ENCODE data around the gene ORMDL1. TPM values are rescaled to one million over a fixed set of nuclear protein-coding genes. Genes with fewer than 3 reads are reported as not detected.
A peak's percentile ranks its signal among the peaks of the same experiment; 100 is the strongest.

The ORMDL1 gene
- total RNA-seq, 4 donors from 2014 or later, result 27.5 to 133 (median 86.5) TPM

GRCh38 chr2:189794310-189794709 is 10.2 kb upstream of the ORMDL1 start:
- intact Hi-C loops (cut with DNase I; ENCODE audit: low total_unique reads), result no loop called here
- in situ Hi-C loops (cut with MboI; ENCODE audit: low pct_ligation_motif_present in 1 of 4, low pct_unique_long_range_greater_than_20kb in 1 of 4, low sequenced_read_pairs in 3 of 4), result loop anchor here in 1 of 4 donors (25.0 kb wide), 1 partner anchor 132 kb away; the partner anchor contains the start of genes ANKAR and ASNSD1
- H3K4me3 ChIP-seq, result no peak overlapping the region
- TF ChIP-seq EP300 (IDR thresholded peaks at IDR 0.05; ENCODE audit: low read depth) (no peak), POLR2AphosphoS5 (IDR thresholded peaks at IDR 0.05) (no peak), POLR2A (IDR thresholded peaks at IDR 0.05) (no peak), CTCF (IDR thresholded peaks at IDR 0.05) (no peak)
- no peaks in the 10 kb centered on the region for H3K9me3 ChIP-seq
- 90 to 100% methylated on average over 1 of the region's 1 CpG for WGBS, 2 donors (ENCODE audit: low coverage in 1 of 2)
- H3K4me1 ChIP-seq, result no peaks in the 10 kb centered on the region
- DNase-seq, result no peak
- no peaks in the 10 kb centered on the region for H3K27me3 ChIP-seq
- no peak overlapping the region for H3K27ac ChIP-seq
- H3K36me3 ChIP-seq, result peaks cover 0 to 17% (median 2%) of the 10 kb centered on the region in 4 donors

DNA sequence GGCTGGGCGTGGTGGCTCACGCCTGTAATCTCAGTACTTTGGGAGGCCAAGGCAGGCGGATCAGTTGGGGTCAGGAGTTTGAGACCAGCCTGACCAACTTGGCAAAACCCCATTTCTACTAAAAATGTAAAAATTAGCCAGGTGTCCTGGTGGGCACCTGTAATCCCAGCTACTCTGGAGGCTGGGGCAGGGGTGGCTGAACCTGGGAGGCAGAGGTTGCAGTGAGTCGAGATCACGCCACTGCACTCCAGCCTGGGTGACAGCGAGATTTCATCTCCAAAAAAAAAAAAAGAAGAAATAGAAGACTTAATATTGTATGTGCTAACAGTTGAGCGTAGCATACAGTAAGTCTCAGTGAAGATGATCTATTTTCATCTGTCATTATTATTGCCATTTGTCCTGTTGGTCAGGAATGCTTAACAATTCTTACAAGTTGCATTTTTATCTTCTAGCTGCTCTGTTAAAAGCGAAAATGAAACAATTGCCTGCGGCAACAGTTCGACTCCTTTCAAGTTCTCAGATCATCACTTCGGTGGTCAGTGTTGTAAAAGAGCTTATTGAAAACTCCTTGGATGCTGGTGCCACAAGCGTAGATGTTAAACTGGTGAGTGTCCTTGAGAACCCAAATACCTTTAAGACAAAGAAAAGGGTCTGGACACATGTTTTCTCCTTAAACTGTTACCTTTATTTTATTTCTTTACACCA is 7.4 kb upstream of the ORMDL1 start:
- H3K27ac ChIP-seq, result no peak overlapping the region
- in situ Hi-C loops (cut with MboI; ENCODE audit: low pct_ligation_motif_present in 1 of 4, low pct_unique_long_range_greater_than_20kb in 1 of 4, low sequenced_read_pairs in 3 of 4), result loop anchor here in 1 of 4 donors (25.0 kb wide), 1 partner anchor 129 kb away; the partner anchor contains the start of genes ANKAR and ASNSD1
- H3K4me1 ChIP-seq, result no peaks in the 10 kb centered on the region
- H3K9me3 ChIP-seq, result no peaks in the 10 kb centered on the region
- WGBS, 2 donors (ENCODE audit: low coverage in 1 of 2), result 82 to 91% methylated on average over 7 to 12 of the region's 12 CpGs
- intact Hi-C loops (cut with DNase I; ENCODE audit: low total_unique reads), result no loop called here
- DNase-seq, result no peak
- TF ChIP-seq POLR2A (IDR thresholded peaks at IDR 0.05) (no peak), EP300 (IDR thresholded peaks at IDR 0.05; ENCODE audit: low read depth) (no peak), CTCF (IDR thresholded peaks at IDR 0.05) (no peak)
- no peak overlapping the region for H3K4me3 ChIP-seq
- H3K36me3 ChIP-seq, result peaks cover 0 to 15% (median 2%) of the 10 kb centered on the region in 4 donors
- no peaks in the 10 kb centered on the region for H3K27me3 ChIP-seq

DNA sequence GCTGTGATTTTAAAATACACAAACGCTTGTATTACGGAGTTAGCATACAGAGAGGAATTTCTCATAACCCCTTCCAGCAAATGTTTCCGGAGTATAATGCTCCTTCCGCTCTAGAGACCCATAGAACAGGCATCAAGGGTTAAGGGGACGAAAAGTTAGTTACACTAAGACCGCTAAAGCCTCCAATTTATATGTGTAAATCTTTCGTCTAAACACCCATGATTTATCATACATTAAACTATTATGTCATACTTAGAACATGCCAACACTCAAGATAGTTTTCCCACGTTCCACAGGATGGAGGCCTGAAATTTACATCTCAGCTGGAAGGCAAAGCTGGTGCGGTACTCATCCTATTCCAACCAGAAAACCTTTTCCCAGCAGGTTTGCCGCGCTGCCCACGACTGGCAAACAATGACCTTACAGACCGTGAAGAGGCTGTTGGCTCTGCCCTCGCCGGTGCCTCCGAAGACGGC is 650 bp downstream of the ORMDL1 start:
- in situ Hi-C loops (cut with MboI; ENCODE audit: low pct_ligation_motif_present in 1 of 4, low pct_unique_long_range_greater_than_20kb in 1 of 4, low sequenced_read_pairs in 3 of 4) (loop anchor here in 1 of 4 donors (25.0 kb wide), 1 partner anchor 121 kb away; the partner anchor contains the start of genes ANKAR and ASNSD1), intact Hi-C loops (cut with DNase I; ENCODE audit: low total_unique reads) (no loop called here)
- Histone ChIP-seq H3K4me3 (peak overlapping the region; percentile 61 to 73 (median 68)), H3K27ac (peak overlapping the region; percentile 93 to 96 (median 94)), H3K27me3 (no peaks in the 10 kb centered on the region), H3K4me1 (peaks cover 16 to 31% (median 22%) of the 10 kb centered on the region in 4 donors), H3K36me3 (peaks cover 0 to 24% (median 4%) of the 10 kb centered on the region in 4 donors), H3K9me3 (no peaks in the 10 kb centered on the region)
- 0 to 1% methylated on average over 6 to 11 of the region's 17 CpGs for WGBS, 2 donors (ENCODE audit: low coverage in 1 of 2)
- DNase-seq, result no peak
- TF ChIP-seq CTCF (IDR thresholded peaks at IDR 0.05) (no peak), POLR2AphosphoS5 (IDR thresholded peaks at IDR 0.05) (no peak), EP300 (IDR thresholded peaks at IDR 0.05; ENCODE audit: low read depth) (no peak), POLR2A (IDR thresholded peaks at IDR 0.05) (no peak)

DNA sequence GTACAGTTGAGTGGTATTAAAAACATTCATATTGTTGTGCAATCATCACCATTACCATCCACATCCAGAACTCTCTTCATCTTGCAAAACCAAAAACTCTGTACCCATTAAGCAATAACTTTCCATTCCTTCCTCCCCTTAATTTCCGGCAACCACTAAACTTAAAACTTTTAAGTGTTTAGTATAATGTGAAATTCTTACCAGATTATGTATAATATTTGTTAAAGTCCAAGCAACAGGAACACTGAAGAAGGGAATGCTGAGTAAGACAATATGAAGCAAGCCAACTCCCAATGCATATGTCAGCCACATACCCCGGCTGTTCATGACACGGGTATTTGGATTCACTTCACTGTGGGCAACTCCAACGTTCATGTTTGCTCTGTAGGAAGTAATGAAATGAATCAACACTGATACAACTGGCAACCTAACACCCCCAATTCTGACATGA is 1.9 kb downstream of the ORMDL1 start:
- intact Hi-C loops (cut with DNase I; ENCODE audit: low total_unique reads) (no loop called here), in situ Hi-C loops (cut with MboI; ENCODE audit: low pct_ligation_motif_present in 1 of 4, low pct_unique_long_range_greater_than_20kb in 1 of 4, low sequenced_read_pairs in 3 of 4) (loop anchor here in 1 of 4 donors (25.0 kb wide), 1 partner anchor 120 kb away; the partner anchor contains the start of genes ANKAR and ASNSD1)
- DNase-seq, result no peak
- H3K4me1 ChIP-seq, result peaks cover 16 to 31% (median 22%) of the 10 kb centered on the region in 4 donors
- H3K27ac ChIP-seq, result no peak overlapping the region
- no peaks in the 10 kb centered on the region for H3K27me3 ChIP-seq
- no peak overlapping the region for H3K4me3 ChIP-seq
- no peak for TF ChIP-seq EP300 (IDR thresholded peaks at IDR 0.05; ENCODE audit: low read depth)
- no peak for TF ChIP-seq CTCF (IDR thresholded peaks at IDR 0.05)
- no peak for TF ChIP-seq POLR2AphosphoS5 (IDR thresholded peaks at IDR 0.05)
- no peak for TF ChIP-seq POLR2A (IDR thresholded peaks at IDR 0.05)
- no peaks in the 10 kb centered on the region for H3K9me3 ChIP-seq
- H3K36me3 ChIP-seq, result peaks cover 0 to 29% (median 9%) of the 10 kb centered on the region in 4 donors
- WGBS, 2 donors (ENCODE audit: low coverage in 1 of 2), result 59 to 100% methylated on average over 1 to 4 of the region's 4 CpGs

Measured in transverse colon (tissue), 4 donors.